Measurements from ENCODE around the gene ADRA2C. TPM values are rescaled to one million over a fixed set of nuclear protein-coding genes. Genes with fewer than 3 reads are reported as not detected.
"Not testable (repeated sequence)": the region's sequence is repeated elsewhere in the genome, so short reads cannot be mapped to it uniquely, and the experiment has no call there.

ADRA2C gene
- total RNA-seq, 1 experiment from 2014 or later = not detected

GRCh38 chr4:3811621-3812020 lies 45.4 kb downstream of the ADRA2C start:
- Histone ChIP-seq H3K4me3 (ENCODE audit: low read length) (no peak overlapping the region), H4K20me1 (ENCODE audit: insufficient read depth, low read depth, low read length) (no peaks in the 10 kb centered on the region), H3K4me1 (ENCODE audit: low read length) (no peaks in the 10 kb centered on the region), H3K9ac (ENCODE audit: low read length) (no peak overlapping the region), H3K27ac (ENCODE audit: low read length) (no peak overlapping the region), H2AFZ (ENCODE audit: low read length) (no peak overlapping the region), H3K79me2 (ENCODE audit: low read length) (no peaks in the 10 kb centered on the region), H3K4me2 (ENCODE audit: low read depth, low read length, poor library complexity, severe bottlenecking) (no peak overlapping the region), H3K27me3 (ENCODE audit: low read length) (no peaks in the 10 kb centered on the region), H3K36me3 (ENCODE audit: insufficient read depth, low read length) (no peaks in the 10 kb centered on the region), H3K9me2 (replicated peaks; ENCODE audit: insufficient read depth, low read length) (no peaks in the 10 kb centered on the region), H3K9me3 (ENCODE audit: low read length) (no peaks in the 10 kb centered on the region)
- DNase-seq = no peak

- no peak for DNase-seq
- Histone ChIP-seq H3K36me3 (ENCODE audit: insufficient read depth, low read length) (no peaks in the 10 kb centered on the region), H4K20me1 (ENCODE audit: insufficient read depth, low read depth, low read length) (no peaks in the 10 kb centered on the region), H3K4me3 (ENCODE audit: low read length) (no peak overlapping the region), H3K27ac (ENCODE audit: low read length) (no peak overlapping the region), H3K9me2 (replicated peaks; ENCODE audit: insufficient read depth, low read length) (no peaks in the 10 kb centered on the region), H3K79me2 (ENCODE audit: low read length) (no peaks in the 10 kb centered on the region), H3K4me2 (ENCODE audit: low read depth, low read length, poor library complexity, severe bottlenecking) (no peak overlapping the region), H3K9me3 (ENCODE audit: low read length) (no peaks in the 10 kb centered on the region), H3K27me3 (ENCODE audit: low read length) (no peaks in the 10 kb centered on the region), H3K9ac (ENCODE audit: low read length) (no peak overlapping the region), H3K4me1 (ENCODE audit: low read length) (no peaks in the 10 kb centered on the region), H2AFZ (ENCODE audit: low read length) (no peak overlapping the region)
These were observed 46.2 kb downstream of the ADRA2C start for GRCh38 chr4:3812211-3812934.

- H3K4me2 ChIP-seq (ENCODE audit: low read depth, low read length, poor library complexity, severe bottlenecking) = no peak overlapping the region
- H4K20me1 ChIP-seq (ENCODE audit: insufficient read depth, low read depth, low read length) = no peaks in the 10 kb centered on the region
- H3K27ac ChIP-seq (ENCODE audit: low read length) = no peak overlapping the region
These were observed 47.2 kb downstream of the ADRA2C start for GRCh38 chr4:3813151-3814052.

GRCh38 chr4:3814053-3814570 lies 47.9 kb downstream of the ADRA2C start:
- no peaks in the 10 kb centered on the region for H3K79me2 ChIP-seq (ENCODE audit: low read length)
- no peaks in the 10 kb centered on the region for H3K27me3 ChIP-seq (ENCODE audit: low read length)
- no peaks in the 10 kb centered on the region for H3K9me3 ChIP-seq (ENCODE audit: low read length)
- no peak overlapping the region for H3K4me3 ChIP-seq (ENCODE audit: low read length)
- H3K9me2 ChIP-seq (replicated peaks; ENCODE audit: insufficient read depth, low read length) = no peaks in the 10 kb centered on the region
- no peaks in the 10 kb centered on the region for H3K4me1 ChIP-seq (ENCODE audit: low read length)
- no peaks in the 10 kb centered on the region for H4K20me1 ChIP-seq (ENCODE audit: insufficient read depth, low read depth, low read length)
- H3K36me3 ChIP-seq (ENCODE audit: insufficient read depth, low read length) = no peaks in the 10 kb centered on the region
- H3K27ac ChIP-seq (ENCODE audit: low read length) = no peak overlapping the region
- DNase-seq = no peak
- H3K9ac ChIP-seq (ENCODE audit: low read length) = no peak overlapping the region
- H2AFZ ChIP-seq (ENCODE audit: low read length) = no peak overlapping the region
- no peak overlapping the region for H3K4me2 ChIP-seq (ENCODE audit: low read depth, low read length, poor library complexity, severe bottlenecking)

More at GRCh38 chr4:3813151-3814052, 47.2 kb downstream of the ADRA2C start:
- H2AFZ ChIP-seq (ENCODE audit: low read length) = no peak overlapping the region
- no peak overlapping the region for H3K4me3 ChIP-seq (ENCODE audit: low read length)
- no peaks in the 10 kb centered on the region for H3K36me3 ChIP-seq (ENCODE audit: insufficient read depth, low read length)
- no peaks in the 10 kb centered on the region for H3K9me2 ChIP-seq (replicated peaks; ENCODE audit: insufficient read depth, low read length)
- H3K27me3 ChIP-seq (ENCODE audit: low read length) = no peaks in the 10 kb centered on the region
- no peaks in the 10 kb centered on the region for H3K9me3 ChIP-seq (ENCODE audit: low read length)
- no peak for DNase-seq
- no peaks in the 10 kb centered on the region for H3K4me1 ChIP-seq (ENCODE audit: low read length)
- H3K9ac ChIP-seq (ENCODE audit: low read length) = no peak overlapping the region
- H3K79me2 ChIP-seq (ENCODE audit: low read length) = no peaks in the 10 kb centered on the region

GRCh38 chr4:3814838-3815237 lies 48.7 kb downstream of the ADRA2C start:
- not testable (repeated sequence) for H3K4me1 ChIP-seq (ENCODE audit: low read length); H2AFZ ChIP-seq (ENCODE audit: low read length); H3K9me3 ChIP-seq (ENCODE audit: low read length); DNase-seq; H3K27me3 ChIP-seq (ENCODE audit: low read length); H3K4me3 ChIP-seq (ENCODE audit: low read length); H3K36me3 ChIP-seq (ENCODE audit: insufficient read depth, low read length); H4K20me1 ChIP-seq (ENCODE audit: insufficient read depth, low read depth, low read length); H3K4me2 ChIP-seq (ENCODE audit: low read depth, low read length, poor library complexity, severe bottlenecking); H3K9me2 ChIP-seq (replicated peaks; ENCODE audit: insufficient read depth, low read length); H3K27ac ChIP-seq (ENCODE audit: low read length); H3K79me2 ChIP-seq (ENCODE audit: low read length); H3K9ac ChIP-seq (ENCODE audit: low read length)

GRCh38 chr4:3816256-3816825 lies 50.2 kb downstream of the ADRA2C start:
- no peaks in the 10 kb centered on the region for H3K36me3 ChIP-seq (ENCODE audit: insufficient read depth, low read length)
- DNase-seq = no peak
- no peaks in the 10 kb centered on the region for H3K27me3 ChIP-seq (ENCODE audit: low read length)
- no peaks in the 10 kb centered on the region for H3K79me2 ChIP-seq (ENCODE audit: low read length)
- H3K4me2 ChIP-seq (ENCODE audit: low read depth, low read length, poor library complexity, severe bottlenecking) = no peak overlapping the region
- no peaks in the 10 kb centered on the region for H3K9me2 ChIP-seq (replicated peaks; ENCODE audit: insufficient read depth, low read length)
- H3K9ac ChIP-seq (ENCODE audit: low read length) = no peak overlapping the region
- no peak overlapping the region for H3K27ac ChIP-seq (ENCODE audit: low read length)
- H3K4me3 ChIP-seq (ENCODE audit: low read length) = no peak overlapping the region
- no peaks in the 10 kb centered on the region for H3K4me1 ChIP-seq (ENCODE audit: low read length)
- no peak overlapping the region for H2AFZ ChIP-seq (ENCODE audit: low read length)
- no peaks in the 10 kb centered on the region for H4K20me1 ChIP-seq (ENCODE audit: insufficient read depth, low read depth, low read length)
- H3K9me3 ChIP-seq (ENCODE audit: low read length) = no peaks in the 10 kb centered on the region

- Histone ChIP-seq H3K27ac (ENCODE audit: low read length) (no peak overlapping the region), H3K4me1 (ENCODE audit: low read length) (no peaks in the 10 kb centered on the region), H3K79me2 (ENCODE audit: low read length) (no peaks in the 10 kb centered on the region), H3K9me3 (ENCODE audit: low read length) (no peaks in the 10 kb centered on the region), H3K36me3 (ENCODE audit: insufficient read depth, low read length) (no peaks in the 10 kb centered on the region), H4K20me1 (ENCODE audit: insufficient read depth, low read depth, low read length) (no peaks in the 10 kb centered on the region), H3K9ac (ENCODE audit: low read length) (no peak overlapping the region), H3K9me2 (replicated peaks; ENCODE audit: insufficient read depth, low read length) (no peaks in the 10 kb centered on the region), H3K27me3 (ENCODE audit: low read length) (no peaks in the 10 kb centered on the region), H2AFZ (ENCODE audit: low read length) (no peak overlapping the region), H3K4me2 (ENCODE audit: low read depth, low read length, poor library complexity, severe bottlenecking) (no peak overlapping the region), H3K4me3 (ENCODE audit: low read length) (no peak overlapping the region)
- DNase-seq = no peak
These were observed 51.1 kb downstream of the ADRA2C start for GRCh38 chr4:3816983-3817960.
